ENCODE data around the gene TMEM204. TPM values are rescaled to one million over a fixed set of nuclear protein-coding genes. Genes with fewer than 3 reads are reported as not detected.
"Not testable (repeated sequence)": the region's sequence is repeated elsewhere in the genome, so short reads cannot be mapped to it uniquely, and the experiment has no call there.

The TMEM204 gene
- total RNA-seq, 1 donor from 2014 or later = 37.2 TPM

DNA sequence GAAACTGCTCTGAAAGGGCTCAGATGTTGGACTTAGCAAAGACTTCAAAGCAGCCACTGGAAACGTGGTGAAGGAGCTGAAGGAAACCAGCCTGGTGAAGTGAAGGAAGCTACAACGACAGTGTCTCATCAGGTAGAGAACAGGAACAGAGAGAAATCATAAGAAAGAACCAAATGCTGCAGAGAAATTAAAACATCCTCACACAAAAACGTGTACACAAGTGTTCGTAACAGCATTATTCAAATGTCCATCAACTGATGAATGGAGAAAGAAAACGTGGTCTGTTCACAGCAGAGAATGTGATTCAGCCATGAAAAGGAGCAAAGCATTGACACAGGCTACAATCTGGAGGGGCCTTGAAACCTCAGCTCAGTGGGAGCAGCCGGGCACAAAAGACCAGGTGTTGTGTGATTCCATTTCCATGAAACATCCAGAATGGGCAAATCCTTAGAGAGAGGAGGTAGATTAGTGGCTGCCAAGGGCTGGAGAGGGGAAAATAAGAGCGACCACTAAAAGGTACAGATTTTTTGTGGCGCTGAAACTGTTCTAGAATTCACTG lies 51.5 kb downstream of the TMEM204 start:
- no peak for DNase-seq (ENCODE audit: low spot score)

DNA sequence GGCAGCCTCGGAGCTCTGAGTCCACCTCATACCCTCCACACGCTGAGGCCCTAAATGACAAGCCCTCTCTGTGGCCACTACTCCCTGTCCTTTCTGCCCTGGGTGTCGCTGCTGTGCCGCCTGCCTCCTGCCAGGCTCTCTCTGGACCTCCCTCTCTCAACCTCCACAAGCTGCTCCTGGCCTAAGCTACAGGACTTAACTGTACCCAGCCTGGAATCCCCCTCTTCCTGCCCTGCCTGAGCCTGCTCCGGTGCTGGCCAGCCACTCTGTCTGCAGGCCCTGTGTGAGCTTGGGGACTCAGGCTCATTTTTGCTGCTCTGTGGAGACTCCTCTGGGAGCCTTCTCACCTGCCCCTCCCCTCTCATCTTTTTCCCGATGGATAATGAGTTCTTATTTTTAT lies 56.9 kb downstream of the TMEM204 start:
- DNase-seq (ENCODE audit: low spot score) = no peak

DNA sequence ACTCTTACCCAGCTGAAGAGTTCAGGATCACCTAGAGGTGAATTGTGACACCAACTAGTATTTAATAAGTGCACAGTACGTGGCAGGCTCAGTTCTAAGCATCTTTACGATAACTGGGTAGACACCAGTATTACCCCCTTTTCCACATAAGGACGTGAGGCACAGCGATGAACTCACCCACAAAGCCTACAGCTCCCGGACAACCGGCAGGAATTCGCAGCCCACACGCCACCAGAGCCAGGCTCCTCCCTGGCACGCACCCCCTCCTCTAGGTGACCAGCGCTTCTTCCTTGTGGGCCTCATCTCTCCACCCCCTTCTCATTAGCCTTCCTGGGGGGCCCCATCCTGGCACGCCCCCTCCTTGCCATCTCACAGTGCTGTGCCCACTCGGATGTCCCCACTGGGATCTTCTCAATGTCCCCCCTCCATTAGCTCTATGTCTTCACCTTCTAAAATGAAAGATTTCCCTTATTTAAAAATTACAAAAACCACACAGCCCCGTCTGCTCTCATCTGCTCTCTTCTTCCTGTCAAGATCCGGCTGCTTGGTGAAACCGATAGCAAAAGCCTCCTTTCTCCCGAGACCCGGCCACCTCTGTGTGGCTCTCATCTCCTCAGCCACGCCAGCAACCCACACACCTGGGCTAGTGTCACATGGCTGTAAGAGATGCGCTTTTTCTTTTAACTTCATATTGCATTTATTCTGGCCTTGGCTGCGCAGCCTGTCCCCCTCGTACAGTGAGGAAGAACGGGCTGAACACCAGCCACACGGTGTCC lies 57.7 kb downstream of the TMEM204 start:
- no peak for DNase-seq (ENCODE audit: low spot score)

DNA sequence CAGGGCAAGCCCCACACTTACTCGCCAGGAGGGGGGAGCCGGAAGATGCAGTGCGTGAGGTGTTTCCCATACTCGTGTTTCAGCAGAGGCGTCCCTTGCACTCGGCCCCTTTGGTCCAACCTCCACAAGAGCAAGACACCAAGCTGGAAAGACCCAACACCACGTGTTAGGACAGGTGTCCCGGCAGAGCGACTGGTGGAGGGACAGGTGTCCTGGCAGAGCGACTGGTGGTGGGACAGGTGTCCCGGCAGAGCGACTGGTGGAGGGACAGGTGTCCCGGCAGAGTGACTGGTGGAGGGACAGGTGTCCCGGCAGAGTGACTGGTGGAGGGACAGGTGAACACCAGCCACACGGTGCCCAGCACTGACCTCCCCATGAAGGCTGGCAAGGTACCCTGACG lies 59.0 kb downstream of the TMEM204 start:
- no peak for DNase-seq (ENCODE audit: low spot score)

DNA sequence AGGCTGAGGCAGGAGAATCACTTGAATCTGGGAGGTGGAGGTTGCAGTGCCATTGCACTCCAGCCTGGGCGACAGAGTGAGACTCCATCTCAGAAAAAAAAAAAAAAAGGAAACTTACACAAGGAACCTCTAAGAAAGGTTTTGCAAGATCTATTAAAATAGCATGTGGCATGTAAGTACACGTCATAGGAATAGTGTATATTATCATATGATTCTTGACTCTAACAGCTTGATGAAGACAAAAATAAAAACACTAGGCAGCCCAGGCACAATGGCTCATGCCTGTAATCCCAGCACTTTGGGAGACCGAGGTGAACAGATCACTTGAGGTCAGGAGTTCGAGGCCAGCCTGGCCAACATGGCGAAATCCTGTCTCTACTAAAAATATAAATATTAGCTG lies 62.0 kb downstream of the TMEM204 start:
- not testable (repeated sequence) for DNase-seq (ENCODE audit: low spot score)

DNA sequence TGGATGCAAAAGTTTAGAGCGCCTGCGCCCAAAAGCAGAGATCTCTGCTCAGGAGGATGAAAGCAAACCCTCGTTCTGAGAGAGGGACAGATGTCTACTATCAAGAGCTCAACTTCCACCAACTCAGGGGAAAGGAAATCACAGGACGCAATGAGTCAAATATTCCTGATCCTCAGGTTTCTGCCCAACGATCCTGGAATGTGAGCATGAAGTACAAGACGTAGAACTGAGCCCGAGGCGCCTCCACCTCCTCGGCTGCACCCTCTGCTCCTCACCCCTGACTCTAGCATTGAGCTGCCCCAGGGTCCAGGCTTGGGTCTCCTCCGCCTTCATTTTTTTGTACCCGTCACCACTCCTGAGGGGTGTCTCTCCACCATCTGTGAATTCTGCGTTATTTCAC lies 63.0 kb downstream of the TMEM204 start:
- no peak for DNase-seq (ENCODE audit: low spot score)

DNA sequence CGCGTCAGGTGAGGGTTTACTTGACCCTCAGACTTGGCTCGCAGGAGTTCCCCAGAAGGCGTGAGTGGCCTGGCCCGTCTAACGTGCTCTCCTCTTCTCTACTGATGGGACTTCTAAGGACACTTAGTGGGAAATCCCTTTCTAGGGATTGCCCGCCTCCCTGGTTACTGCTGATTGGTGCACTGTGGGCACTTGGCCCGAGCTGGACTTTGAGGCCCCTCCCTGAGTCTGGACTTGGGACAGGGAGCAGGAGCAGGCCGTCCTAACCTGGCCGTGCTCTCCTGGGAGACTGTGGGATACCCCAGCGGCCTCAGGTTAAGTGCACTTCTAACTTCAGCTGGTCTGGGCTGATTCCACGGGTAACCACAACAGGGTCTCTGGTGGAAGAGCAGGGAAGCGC lies 63.7 kb downstream of the TMEM204 start:
- no peak for DNase-seq (ENCODE audit: low spot score)

DNA sequence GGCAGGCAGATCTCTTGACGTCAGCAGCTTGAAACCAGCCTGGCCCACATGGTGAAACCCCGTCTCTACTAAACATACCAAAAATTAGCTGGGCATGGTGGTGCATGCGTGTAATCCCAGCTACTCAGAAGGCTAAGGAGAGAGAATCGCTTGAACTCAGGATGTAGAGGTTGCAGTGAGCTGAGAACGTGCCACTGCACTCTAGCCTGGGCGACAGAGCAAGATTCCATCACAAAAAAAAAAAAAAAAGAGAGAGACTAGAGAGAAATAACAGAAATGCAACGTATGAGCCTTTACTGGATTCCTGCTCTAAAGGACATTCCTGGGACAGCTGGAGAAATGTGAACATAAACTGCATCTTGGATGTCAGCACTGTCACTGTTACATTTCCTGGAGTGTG lies 67.6 kb downstream of the TMEM204 start:
- DNase-seq (ENCODE audit: low spot score) = no peak

DNA sequence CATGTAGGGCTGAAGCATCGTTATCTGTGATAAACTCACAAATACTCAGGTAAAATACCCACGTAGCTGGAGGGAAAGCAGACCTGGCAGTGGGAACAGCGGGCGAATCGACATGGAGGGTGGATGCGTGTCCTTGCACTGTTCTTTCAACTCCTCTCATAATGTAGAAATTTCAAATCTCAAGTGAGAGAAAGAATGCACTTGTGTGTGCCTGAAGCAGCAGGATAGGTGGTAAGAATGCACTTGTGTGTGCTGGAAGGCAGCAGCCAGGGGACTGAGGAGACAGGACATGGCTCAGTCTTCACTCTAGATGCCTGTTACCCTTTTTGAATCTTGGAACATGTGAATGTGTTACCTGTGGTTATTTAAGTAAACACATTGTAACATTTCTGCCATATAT lies 68.0 kb downstream of the TMEM204 start:
- no peak for DNase-seq (ENCODE audit: low spot score)

DNA sequence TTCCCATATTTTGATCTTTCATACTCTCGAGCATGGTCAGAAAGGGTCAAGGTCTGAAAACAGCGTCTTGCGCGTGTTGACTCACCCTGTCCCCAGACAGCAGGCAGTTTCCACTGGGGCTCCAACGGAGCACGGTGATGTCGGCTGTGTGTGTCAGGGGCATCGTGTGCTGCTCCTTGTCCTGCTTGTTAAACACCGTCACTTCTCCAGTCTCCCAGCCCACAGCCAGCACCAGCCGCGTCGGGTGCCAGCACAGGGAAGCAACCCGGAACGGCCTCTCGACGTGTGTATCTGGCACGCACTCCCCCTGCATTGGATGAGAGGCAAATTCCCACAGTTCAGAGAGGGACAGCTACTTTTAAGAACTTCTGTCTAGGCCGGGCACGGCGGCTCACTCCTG lies 68.8 kb downstream of the TMEM204 start:
- no peak for DNase-seq (ENCODE audit: low spot score)

Other genes with a start within 250 kb of the TMEM204 start
- 91.9 TPM for gene UBE2I, start 224.0 kb upstream of the TMEM204 start, total RNA-seq
- 1.3 TPM for gene BAIAP3, start 200.0 kb upstream of the TMEM204 start, total RNA-seq
- gene TSR3, start 181.8 kb upstream of the TMEM204 start, total RNA-seq = 58.2 TPM
- 72.1 TPM for gene GNPTG, start 181.7 kb upstream of the TMEM204 start, total RNA-seq
- gene UNKL, start 119.0 kb upstream of the TMEM204 start, total RNA-seq = 14.5 TPM
- 13.0 TPM for gene UQCC4, start 112.9 kb upstream of the TMEM204 start, total RNA-seq
- 0.35 TPM for gene PERCC1, start 102.6 kb upstream of the TMEM204 start, total RNA-seq
- 0.45 TPM for gene CCDC154, start 89.1 kb upstream of the TMEM204 start, total RNA-seq
- 80.8 TPM for gene CLCN7, start 58.6 kb upstream of the TMEM204 start, total RNA-seq
- 0.35 TPM for gene PTX4, start 44.7 kb upstream of the TMEM204 start, total RNA-seq
- gene TELO2, start 40.3 kb upstream of the TMEM204 start, total RNA-seq = 25.7 TPM
- gene IFT140, start 78.4 kb downstream of the TMEM204 start, total RNA-seq = 12.7 TPM
- gene CRAMP1, start 78.7 kb downstream of the TMEM204 start, total RNA-seq = 15.4 TPM
- 39.0 TPM for gene JPT2, start 144.6 kb downstream of the TMEM204 start, total RNA-seq
- 55.6 TPM for gene MAPK8IP3, start 172.5 kb downstream of the TMEM204 start, total RNA-seq
- 34.6 TPM for gene NME3, start 237.9 kb downstream of the TMEM204 start, total RNA-seq
- 14.5 TPM for gene EME2, start 239.1 kb downstream of the TMEM204 start, total RNA-seq
- 71.3 TPM for gene MRPS34, start 239.5 kb downstream of the TMEM204 start, total RNA-seq
- gene SPSB3, start 248.9 kb downstream of the TMEM204 start, total RNA-seq = 28.8 TPM
- 35.1 TPM for gene NUBP2, start 249.3 kb downstream of the TMEM204 start, total RNA-seq

Measured in mesenteric fat pad (tissue), 1 donor.